Stimulated activated naive CD8-positive, alpha-beta T cell treated with anti-CD3 and anti-CD28 coated beads, Interleukin-15, amount 100 ng/mL, for 72 hours (primary cell): ENCODE measurements around the gene CLN6.
A peak's percentile ranks its signal among the peaks of the same experiment; 100 is the strongest.
"Not testable (repeated sequence)": the region's sequence is repeated elsewhere in the genome, so short reads cannot be mapped to it uniquely, and the experiment has no call there.

Source experiments
- ATAC-seq: fragments of 150-1000 bp; cut with Tn5 transposase; 2 replicates; pipeline ENCODE4 v1.10.0; 2021; ENCODE audit warnings: mild to moderate bottlenecking, moderate library complexity
- DNase-seq, 2 donors: peaks; one replicate each; pipeline ENCODE4 v3.0.0; 2021 to 2022
- H3K27ac Mint-ChIP-seq, 2 donors: one replicate each; pipeline ENCODE4 v1.8.0; 2022; ENCODE audit warnings: mild to moderate bottlenecking in 2 of 2, mixed read lengths in 2 of 2, moderate library complexity in 2 of 2
- H3K27me3 Mint-ChIP-seq: one replicate; pipeline ENCODE4 v1.8.0; 2022; ENCODE audit warnings: mixed read lengths
- H3K4me1 Mint-ChIP-seq: one replicate; pipeline ENCODE4 v1.8.0; 2022; ENCODE audit warnings: mild to moderate bottlenecking, mixed read lengths
- H3K4me3 Mint-ChIP-seq, 2 donors: one replicate each; pipeline ENCODE4 v1.8.0; 2022; ENCODE audit warnings: mild to moderate bottlenecking in 2 of 2, mixed read lengths in 2 of 2, moderate library complexity in 1 of 2
- H3K9me3 Mint-ChIP-seq, 2 donors: one replicate each; pipeline ENCODE4 v1.8.0; 2022; ENCODE audit warnings: mixed read lengths in 2 of 2

CLN6 gene

DNA sequence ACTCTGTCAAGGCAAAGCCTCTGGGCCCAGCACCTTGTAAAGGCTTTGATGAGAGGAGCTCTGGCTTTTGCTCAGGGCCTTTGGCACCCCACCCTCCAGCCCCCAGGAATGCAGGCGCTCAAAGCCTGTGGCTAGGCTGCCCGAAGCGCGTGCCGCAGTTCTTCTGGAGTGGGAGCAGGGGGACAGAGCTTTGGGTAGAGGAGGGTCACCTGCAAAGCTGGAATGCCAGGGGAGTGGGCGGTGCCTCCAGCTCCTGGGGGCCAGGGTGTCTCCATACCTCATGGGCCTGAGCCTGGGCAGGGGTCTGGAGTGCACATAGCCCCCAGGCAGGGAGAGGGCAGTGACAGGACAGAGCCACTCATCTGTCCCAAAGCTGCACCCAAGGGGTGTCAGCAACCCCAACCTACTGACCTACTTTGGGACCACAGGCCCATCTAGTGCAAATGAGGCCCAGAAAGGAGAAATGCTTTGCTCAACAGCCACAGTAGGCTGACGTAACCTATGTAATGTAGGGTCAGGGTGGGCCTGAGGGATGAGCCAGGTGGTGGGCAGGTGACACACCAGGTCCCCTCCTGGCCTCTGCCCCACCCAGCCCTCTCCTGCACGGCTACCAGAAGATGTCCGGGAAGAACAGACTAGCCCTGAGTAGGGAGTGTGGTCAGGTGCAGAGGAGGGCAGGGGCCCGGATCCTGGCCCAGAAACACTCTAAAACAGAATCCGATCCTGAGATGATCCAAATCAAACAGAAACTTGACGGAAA, 22.2 kb downstream of the CLN6 start:
- DNase-seq (no peak), ATAC-seq (no peak)
- no peaks in the 10 kb centered on the region for H3K9me3 Mint-ChIP-seq
- peaks cover 51% of the 10 kb centered on the region for H3K4me1 Mint-ChIP-seq
- peak overlapping the region in 1 of 2 donors; percentile 74 for H3K27ac Mint-ChIP-seq
- no peaks in the 10 kb centered on the region for H3K27me3 Mint-ChIP-seq
- no peak overlapping the region for H3K4me3 Mint-ChIP-seq

DNA sequence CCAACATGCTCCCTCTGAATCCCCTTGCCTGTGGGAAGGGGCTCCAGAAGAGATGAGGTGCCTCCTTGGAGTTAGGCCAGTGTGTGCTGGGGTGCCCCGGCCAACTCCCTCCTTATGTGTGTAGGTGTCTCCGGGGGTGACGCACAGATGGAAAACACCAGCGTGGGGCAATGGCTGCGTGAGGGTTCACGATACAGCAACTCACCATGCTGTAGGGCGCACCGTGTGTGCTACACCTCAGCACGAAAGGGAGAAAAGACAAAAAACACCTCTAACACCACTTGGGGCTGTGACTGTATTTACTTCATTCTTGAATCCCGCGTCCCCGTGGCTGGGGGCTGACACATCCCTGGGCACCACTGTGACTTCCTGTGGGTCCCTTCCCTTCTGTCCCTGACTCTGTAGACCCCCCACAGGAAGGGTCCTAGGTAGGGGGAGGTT, 22.8 kb downstream of the CLN6 start:
- no peaks in the 10 kb centered on the region for H3K27me3 Mint-ChIP-seq
- no peaks in the 10 kb centered on the region for H3K9me3 Mint-ChIP-seq
- no peak overlapping the region for H3K27ac Mint-ChIP-seq
- peaks cover 47% of the 10 kb centered on the region for H3K4me1 Mint-ChIP-seq
- DNase-seq (no peak), ATAC-seq (no peak)
- no peak overlapping the region for H3K4me3 Mint-ChIP-seq

DNA sequence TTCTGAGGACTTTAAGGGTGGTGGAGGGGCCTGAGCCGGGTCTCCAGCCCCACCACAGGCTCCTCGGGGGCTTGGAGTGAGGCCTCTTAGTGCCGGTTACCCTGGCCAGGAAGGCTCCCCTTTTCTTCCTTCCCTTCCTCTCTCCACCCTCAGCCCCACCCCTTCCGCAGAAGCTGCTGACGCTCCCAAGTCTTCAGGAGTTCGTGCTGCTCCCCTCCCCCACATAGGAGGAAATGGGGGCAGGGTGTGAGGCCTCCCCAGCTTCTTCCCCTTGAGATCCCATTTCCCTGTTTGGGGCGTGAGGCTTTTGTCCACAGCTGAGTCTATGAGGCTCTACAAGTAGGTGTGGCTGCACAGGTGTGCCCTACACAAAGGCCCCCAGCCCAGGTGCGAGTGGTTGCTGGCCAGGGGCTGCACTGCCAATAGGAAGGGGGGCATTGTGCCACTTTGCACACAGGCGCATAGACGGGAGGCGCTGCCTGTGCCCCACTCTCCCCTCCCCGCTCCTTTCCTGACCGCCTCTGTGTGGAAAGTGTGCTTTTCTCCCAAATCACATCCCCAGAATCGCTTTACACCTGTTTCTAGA, 23.5 kb downstream of the CLN6 start:
- H3K27ac Mint-ChIP-seq, result peak overlapping the region in 1 of 2 donors; percentile 4
- ATAC-seq, result no peak
- H3K27me3 Mint-ChIP-seq, result no peaks in the 10 kb centered on the region
- no peak for DNase-seq
- H3K9me3 Mint-ChIP-seq, result no peaks in the 10 kb centered on the region
- H3K4me3 Mint-ChIP-seq, result no peak overlapping the region
- H3K4me1 Mint-ChIP-seq, result peaks cover 40% of the 10 kb centered on the region

DNA sequence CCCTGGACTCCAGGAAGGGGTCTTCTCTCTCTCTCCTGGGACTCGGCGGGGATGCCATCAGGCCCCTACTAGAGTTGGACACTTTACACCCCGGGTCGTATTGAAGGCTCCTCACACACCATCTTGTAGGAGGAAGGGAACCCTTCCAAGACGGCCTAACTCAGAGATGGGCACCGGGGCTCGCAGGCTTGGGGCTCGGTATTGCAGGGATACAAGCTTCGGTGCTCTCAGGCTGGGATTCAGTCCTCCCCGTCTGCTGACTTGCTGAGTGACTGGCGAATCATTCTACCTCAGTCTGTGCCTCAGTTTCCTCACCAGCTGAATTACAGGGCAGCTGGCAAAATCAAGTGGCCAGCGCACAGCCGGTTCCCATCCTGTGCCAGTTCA, 24.0 kb downstream of the CLN6 start:
- DNase-seq (no peak), ATAC-seq (no peak)
- no peak overlapping the region for H3K4me3 Mint-ChIP-seq
- no peaks in the 10 kb centered on the region for H3K27me3 Mint-ChIP-seq
- H3K27ac Mint-ChIP-seq, result no peak overlapping the region
- H3K4me1 Mint-ChIP-seq, result peaks cover 35% of the 10 kb centered on the region
- no peaks in the 10 kb centered on the region for H3K9me3 Mint-ChIP-seq

DNA sequence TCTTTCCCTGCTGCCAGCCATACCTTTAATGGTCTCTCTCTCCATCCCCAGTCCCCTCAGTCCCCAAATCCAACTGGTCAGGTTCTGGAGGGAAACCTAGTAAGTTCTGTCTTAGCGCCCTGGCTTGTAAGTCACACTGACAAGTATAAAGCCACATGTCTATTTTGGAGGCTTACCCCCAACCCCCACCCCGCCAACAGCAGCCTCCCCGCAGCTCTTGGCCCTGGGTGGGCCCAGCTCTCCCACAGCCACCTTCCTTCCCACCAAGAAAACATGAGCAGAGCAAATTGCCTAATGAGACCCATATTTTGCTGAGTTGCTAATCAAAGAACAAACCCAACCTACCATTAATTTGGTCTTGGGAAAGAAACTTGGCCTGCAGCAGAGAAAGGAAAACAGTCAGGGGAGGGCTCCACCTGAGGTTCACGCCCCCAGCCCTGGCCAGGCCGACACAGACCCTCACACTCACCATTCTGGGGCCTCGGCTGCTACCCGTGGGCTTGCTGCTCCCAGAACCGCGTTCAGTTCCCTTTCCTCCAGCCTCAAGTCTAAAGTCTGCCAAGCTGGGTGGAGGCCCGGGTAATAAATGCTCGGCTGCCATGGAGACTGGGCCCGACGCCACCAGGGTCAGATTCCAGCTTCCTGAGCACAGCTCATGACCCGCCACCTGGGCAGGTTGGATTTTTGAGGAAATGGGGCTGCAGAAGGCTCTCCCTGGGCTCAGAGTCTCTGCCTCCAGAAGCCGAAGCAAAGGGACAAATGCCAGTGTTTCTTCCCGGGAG, 24.6 kb downstream of the CLN6 start, which contains the start of gene CALML4:
Gene CALML4, minus strand, starts transcription at position 557 of the 782 bp plus-strand sequence. Its CDS starts 85 bp downstream, at position 472.
- H3K27me3 Mint-ChIP-seq, result no peaks in the 10 kb centered on the region
- H3K27ac Mint-ChIP-seq, result peak within 1 kb of the TSS in 1 of 2 donors; percentile 89
- DNase-seq, result no peak
- H3K4me3 Mint-ChIP-seq, result no peak within 1 kb of the TSS
- H3K4me1 Mint-ChIP-seq, result peaks cover 29% of the 10 kb centered on the region
- no peaks in the 10 kb centered on the region for H3K9me3 Mint-ChIP-seq
- no peak for ATAC-seq

DNA sequence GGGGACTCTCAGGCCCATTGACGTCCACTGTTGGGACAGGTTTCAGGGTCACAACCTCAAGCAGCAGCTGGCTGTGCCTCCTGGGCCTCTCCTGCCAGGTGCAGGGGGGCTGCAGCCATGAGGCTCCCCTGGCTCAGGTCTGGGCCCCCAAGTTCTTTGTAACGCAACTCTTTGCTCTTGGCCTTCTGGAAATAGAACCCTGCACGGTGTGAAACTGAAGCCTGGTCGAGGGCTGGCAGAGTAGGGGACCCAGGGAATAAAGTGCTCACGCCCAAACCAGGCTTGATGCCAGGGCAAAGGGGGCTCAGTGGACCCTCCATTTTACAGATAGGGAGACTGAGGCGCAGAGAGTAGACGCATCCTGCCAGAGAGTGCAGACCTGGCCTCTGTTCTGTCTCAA, 25.2 kb downstream of the CLN6 start:
- Mint-ChIP-seq H3K27ac (peak overlapping the region in 1 of 2 donors; percentile 67), H3K4me3 (no peak overlapping the region), H3K4me1 (peaks cover 23% of the 10 kb centered on the region), H3K27me3 (no peaks in the 10 kb centered on the region), H3K9me3 (no peaks in the 10 kb centered on the region)
- ATAC-seq (no peak), DNase-seq (no peak)

DNA sequence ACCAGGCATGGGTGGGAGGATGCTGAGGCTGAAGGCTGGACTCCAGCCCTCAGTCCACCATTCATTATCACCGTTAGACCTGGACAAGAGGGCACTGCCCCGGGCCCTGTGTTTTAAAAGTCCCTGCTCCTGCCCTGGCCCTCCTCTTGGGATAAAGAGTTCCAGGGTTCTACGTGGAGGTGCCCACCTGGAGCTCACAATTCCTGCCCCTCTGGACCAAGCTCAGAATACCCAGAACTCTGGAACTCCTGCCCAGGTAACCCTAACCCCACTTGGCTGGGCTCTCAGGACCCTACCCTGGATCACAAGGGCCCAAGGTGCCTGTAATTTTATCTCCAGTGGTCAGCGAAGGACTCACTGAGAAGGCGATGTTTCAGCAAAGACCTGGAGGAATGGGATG, 25.6 kb downstream of the CLN6 start:
- Mint-ChIP-seq H3K4me3 (no peak overlapping the region), H3K27ac (peak overlapping the region in 1 of 2 donors; percentile 67), H3K9me3 (no peaks in the 10 kb centered on the region), H3K4me1 (peaks cover 19% of the 10 kb centered on the region), H3K27me3 (no peaks in the 10 kb centered on the region)
- no peak for ATAC-seq
- no peak for DNase-seq

DNA sequence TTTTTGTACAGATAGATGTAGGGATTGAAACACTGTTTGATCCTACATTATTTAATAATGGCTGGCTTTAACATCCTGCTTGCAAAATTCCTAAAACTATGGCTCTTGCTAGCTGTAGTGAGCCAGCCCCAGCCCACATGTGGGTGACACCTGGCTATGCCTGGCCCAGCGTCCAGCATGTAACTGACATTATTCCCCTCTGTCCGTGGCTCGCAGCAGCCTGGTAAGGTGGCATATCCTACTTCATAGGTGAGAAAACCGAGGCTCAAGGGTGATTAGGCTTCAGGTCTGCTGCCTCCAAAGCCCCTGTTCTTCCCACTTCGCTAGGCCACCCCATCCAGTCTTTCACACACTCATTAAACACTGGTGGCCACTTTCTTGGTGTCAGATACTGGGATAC, 26.0 kb downstream of the CLN6 start:
- no peaks in the 10 kb centered on the region for H3K27me3 Mint-ChIP-seq
- H3K9me3 Mint-ChIP-seq, result no peaks in the 10 kb centered on the region
- no peak overlapping the region for H3K27ac Mint-ChIP-seq
- no peak overlapping the region for H3K4me3 Mint-ChIP-seq
- DNase-seq, result no peak
- H3K4me1 Mint-ChIP-seq, result peaks cover 14% of the 10 kb centered on the region
- no peak for ATAC-seq

DNA sequence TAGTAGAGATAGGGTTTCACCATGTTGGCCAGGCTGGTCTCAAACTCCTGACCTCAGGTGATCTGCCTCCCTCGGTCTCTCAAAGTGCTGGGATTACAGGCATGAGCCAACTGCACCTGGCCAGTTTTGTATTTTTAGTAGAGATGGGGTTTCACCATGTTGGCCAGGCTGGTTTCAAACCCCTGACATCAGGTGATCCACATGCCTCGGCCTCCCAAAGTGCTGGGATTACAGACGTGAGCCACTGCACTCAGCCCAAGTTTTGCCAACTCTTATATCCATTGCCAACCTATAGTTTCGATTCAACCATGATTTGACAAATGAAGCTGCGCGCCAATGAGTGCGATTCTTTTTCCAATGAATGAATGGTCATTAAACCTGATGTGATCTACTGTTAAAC, 26.5 kb downstream of the CLN6 start:
- not testable (repeated sequence) for ATAC-seq, H3K27me3 Mint-ChIP-seq, H3K9me3 Mint-ChIP-seq, H3K27ac Mint-ChIP-seq, DNase-seq, H3K4me3 Mint-ChIP-seq, H3K4me1 Mint-ChIP-seq

DNA sequence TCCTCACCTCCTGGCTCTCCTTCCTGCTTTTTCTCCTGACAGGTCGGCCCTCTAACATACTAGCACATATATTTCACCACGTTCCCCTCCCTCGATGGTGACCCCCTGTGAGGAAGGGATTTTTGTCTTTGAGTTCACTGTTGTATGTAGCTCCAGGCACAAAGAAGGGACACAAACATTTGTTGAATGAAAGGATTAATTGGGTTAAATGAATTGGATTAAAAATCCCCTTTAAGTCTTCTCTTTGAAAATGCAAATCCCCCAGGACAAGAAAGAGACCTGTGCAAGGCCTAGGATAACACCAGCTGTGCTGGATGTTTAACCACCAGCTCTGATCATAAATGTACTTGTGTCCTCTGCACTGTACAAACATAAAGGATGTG, 27.7 kb downstream of the CLN6 start:
- Mint-ChIP-seq H3K9me3 (no peaks in the 10 kb centered on the region), H3K4me3 (no peak overlapping the region), H3K4me1 (peaks cover 7% of the 10 kb centered on the region), H3K27me3 (no peaks in the 10 kb centered on the region), H3K27ac (peak overlapping the region in 1 of 2 donors; percentile 97)
- DNase-seq (no peak), ATAC-seq (no peak)

DNA sequence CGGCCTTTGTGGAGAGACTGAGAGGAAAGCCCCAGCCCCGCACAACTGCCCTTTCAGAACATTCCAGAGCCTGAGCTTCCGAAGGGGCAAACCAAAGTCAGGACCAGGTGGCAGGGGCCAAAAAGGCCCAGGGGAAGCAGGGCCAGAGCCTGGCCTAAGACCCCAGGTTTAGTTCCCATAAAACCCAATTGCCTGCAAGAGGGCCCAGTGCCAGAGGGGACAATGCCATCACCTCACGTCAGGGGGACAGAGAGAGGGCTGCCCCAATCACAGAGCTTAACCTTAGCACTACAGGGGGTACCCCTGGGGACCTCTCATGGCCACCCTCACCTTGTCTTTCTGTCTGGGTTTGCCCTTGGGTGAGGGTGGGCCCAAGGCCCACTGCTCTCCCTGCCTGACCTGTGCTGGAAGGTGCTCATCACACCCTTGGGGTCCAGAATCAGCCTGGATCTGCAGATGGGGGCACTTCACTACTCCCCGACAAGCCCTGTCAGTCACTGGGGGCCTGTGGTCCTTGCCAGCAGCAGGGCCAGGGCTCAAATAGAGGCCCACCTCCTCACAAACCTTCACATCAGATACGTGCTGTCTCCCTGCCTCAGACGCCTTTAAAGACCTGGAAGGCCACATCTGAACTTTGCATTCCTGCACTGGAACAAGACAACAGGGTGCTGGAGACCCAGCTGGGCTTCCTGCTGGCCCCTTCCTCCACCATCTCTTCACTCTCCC, 28.2 kb downstream of the CLN6 start:
- Mint-ChIP-seq H3K27ac (peak overlapping the region in 1 of 2 donors; percentile 97), H3K9me3 (no peaks in the 10 kb centered on the region), H3K27me3 (no peaks in the 10 kb centered on the region), H3K4me1 (peaks cover 4% of the 10 kb centered on the region), H3K4me3 (no peak overlapping the region)
- no peak for ATAC-seq
- DNase-seq, result no peak

DNA sequence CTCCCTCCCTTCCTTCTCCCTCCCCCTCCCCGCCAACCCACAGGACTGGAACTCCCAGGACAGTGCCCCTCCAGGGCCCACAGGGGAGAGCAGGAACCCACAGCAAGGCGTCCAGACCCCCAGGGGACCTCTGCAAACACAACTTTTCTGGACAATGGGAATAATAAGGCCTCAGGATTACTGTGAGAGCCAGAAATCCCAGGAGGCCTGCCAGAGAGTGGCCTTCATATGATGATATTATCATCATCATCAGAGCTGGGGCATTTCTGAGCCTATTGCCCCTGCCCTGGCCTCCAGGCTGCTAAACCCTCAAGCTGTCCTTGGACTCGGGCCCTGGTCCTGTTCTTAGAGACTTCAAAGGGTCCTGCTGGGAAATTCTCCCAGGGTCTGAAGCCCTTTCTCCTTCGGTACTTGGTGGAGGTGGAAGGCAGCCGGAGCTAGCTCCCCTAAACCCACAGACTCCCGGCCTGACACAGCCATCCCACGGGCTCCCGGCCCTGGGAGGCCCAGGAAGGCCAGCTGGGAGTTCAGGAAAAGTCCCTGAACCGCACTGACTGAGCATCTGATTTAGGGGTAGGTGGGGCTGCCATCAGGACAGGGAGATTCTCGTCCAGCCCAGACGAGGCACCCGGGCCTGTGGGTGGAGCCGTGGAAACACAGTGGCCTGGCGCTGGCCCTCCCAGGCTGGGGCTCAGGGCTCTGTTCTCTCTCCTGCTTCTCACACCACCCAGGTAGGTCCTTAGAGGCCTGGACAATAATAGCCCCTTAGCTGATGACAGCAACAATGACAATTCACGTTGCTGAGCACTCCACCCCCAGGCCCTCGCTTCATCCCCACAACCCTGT, 29.3 kb downstream of the CLN6 start:
- Mint-ChIP-seq H3K4me3 (no peak overlapping the region), H3K27ac (peak overlapping the region in 1 of 2 donors; percentile 86)

DNA sequence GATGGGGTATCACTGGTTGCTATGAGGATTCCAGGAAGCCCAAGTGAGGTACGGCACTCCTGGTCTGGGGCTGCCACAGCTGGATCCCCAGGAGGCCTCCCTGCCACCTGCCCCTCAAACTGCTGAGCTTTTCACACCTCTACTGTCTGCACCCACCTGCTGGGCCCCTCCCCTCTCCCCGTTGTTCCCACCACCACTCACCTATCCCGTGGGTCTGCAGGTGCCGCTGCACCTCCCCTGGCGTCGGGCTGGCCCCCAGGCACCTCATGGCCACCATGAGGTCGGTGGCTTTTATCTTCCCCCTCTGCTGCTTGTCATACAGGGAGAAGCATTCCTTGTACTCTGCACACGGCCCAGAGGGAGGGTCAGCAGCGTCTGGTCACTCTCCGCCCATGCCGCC, 30.2 kb downstream of the CLN6 start:
- no peak overlapping the region for H3K4me3 Mint-ChIP-seq
- peak overlapping the region in 1 of 2 donors; percentile 75 for H3K27ac Mint-ChIP-seq
- no peaks in the 10 kb centered on the region for H3K9me3 Mint-ChIP-seq
- ATAC-seq (no peak), DNase-seq (no peak)
- no peaks in the 10 kb centered on the region for H3K27me3 Mint-ChIP-seq
- H3K4me1 Mint-ChIP-seq, result no peaks in the 10 kb centered on the region

More for the DNA sequence above, 29.3 kb downstream of the CLN6 start:
- no peaks in the 10 kb centered on the region for H3K9me3 Mint-ChIP-seq
- no peaks in the 10 kb centered on the region for H3K4me1 Mint-ChIP-seq
- ATAC-seq (no peak), DNase-seq (no peak)
- H3K27me3 Mint-ChIP-seq, result no peaks in the 10 kb centered on the region

DNA sequence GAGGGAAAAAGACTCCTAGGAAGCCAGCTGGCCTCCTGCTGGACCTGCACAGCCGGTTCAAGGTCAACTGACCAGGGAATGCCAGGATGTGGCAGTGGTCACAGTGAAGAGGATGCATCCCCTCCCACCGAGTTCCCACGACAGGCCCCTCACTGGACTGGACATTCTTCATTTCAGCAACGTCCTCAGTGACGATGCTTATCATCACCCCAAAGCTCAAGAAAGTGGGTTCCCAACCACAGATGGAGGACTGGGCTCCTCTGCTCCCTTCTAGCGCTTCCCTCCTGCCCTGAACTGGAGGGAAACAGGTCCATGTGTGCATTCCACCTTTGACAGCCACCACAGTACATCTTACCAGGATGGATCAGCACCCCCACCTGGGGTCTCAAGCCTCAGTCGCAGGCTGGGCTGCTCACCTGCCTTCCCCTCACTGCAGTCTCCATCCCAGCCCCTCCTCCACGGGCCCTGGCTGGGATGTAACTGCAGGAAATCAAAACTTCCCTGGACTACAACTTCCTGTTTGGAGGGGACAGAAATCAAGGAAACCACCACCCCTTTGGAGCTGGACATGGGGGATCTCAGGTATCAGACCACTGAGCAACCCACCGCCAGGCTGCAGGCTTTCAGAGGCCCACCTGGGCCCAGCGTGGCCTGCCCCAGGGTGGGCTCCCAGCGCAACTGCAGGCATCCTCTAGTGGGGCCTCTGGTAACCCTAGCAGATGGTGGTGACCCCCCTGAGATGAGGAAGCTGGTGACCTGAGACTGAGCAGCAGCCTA, 31.7 kb downstream of the CLN6 start:
- no peak overlapping the region for H3K4me3 Mint-ChIP-seq
- H3K9me3 Mint-ChIP-seq, result no peaks in the 10 kb centered on the region
- no peak for ATAC-seq
- no peaks in the 10 kb centered on the region for H3K4me1 Mint-ChIP-seq
- no peaks in the 10 kb centered on the region for H3K27me3 Mint-ChIP-seq
- peak overlapping the region in 1 of 2 donors; percentile 78 for H3K27ac Mint-ChIP-seq
- DNase-seq, result no peak
